Measurements from ENCODE around the gene GGCX.
A peak's percentile ranks its signal among the peaks of the same experiment; 100 is the strongest.

The GGCX gene

GRCh38 chr2:85602476-85603234 is 41.4 kb upstream of the GGCX start, which contains the start of gene TMEM150A:
TSS of gene TMEM150A (minus strand) at chr2:85602698. CDS start at chr2:85601948, 750 bp downstream.
- Histone ChIP-seq H4K20me1 (ENCODE audit: control insufficient read depth, insufficient read depth, low read depth, low read length) (no peaks in the 10 kb centered on the region), H3K27me3 (ENCODE audit: control insufficient read depth, low read length) (no peaks in the 10 kb centered on the region), H3K4me2 (ENCODE audit: low read length) (peak within 1 kb of the TSS; percentile 85), H3K27ac (ENCODE audit: low read depth, low read length) (no peak within 1 kb of the TSS), H3K4me1 (ENCODE audit: control insufficient read depth, low read length) (peaks cover 22% of the 10 kb centered on the region), H3K36me3 (ENCODE audit: control insufficient read depth, low read length) (peaks cover 11% of the 10 kb centered on the region), H3K9me3 (ENCODE audit: control insufficient read depth, insufficient read depth, low read length) (no peaks in the 10 kb centered on the region), H3F3A (ENCODE audit: control insufficient read depth, insufficient read depth) (peaks cover 9% of the 10 kb centered on the region; the same call in 1 of the 2 replicates), H3K79me2 (ENCODE audit: control insufficient read depth, low read length) (no peaks in the 10 kb centered on the region; the same call in 1 of the 2 replicates), H3K4me3 (ENCODE audit: low read length) (peak within 1 kb of the TSS; percentile 80), H3K9me2 (replicated peaks; ENCODE audit: control insufficient read depth, low read length) (no peaks in the 10 kb centered on the region)
- no peak for TF ChIP-seq EZH2phosphoT487 (IDR thresholded peaks at IDR 0.05; ENCODE audit: borderline replicate concordance, low read length)
- TF ChIP-seq CTCF (IDR thresholded peaks at IDR 0.05; ENCODE audit: low read depth, low read length, poor library complexity, severe bottlenecking) = peak; percentile 35

DNA sequence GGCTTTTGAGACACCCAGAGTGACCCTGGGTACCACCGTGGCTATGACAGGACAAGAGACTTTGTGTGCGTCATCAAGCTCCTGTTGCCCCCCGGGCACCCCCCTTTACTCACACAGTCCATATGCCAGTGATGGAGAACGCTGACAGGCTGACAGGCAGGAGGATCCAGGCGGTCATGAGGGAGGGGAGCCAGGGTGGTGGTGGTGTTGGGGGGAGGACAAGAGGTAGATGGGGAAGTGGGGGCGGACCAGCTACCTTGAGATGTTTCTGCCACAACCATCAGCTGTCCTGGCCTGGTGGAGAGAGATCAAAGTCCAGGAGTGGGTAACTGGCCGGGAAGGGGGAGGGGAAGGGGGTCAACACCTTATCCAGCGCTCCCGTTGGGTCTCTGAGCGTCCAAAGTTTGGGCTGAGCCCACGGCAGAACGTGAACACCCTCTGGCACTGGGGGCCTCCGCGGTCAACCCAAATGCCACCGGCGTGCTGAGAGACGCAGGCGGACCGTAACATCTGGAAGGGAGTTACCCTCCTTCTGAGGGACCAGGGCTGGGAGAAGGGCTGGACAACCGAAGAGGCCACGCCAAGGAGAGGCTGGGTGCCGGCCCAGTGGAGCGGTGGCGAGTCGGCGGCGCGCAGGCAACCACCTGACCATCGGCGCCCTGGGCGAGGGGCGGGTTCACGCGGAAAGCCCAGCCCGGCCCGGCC is 40.6 kb upstream of the GGCX start:
- no peaks in the 10 kb centered on the region for H3K9me2 ChIP-seq (replicated peaks; ENCODE audit: control insufficient read depth, low read length)
- peak overlapping the region; percentile 80 for H3K4me3 ChIP-seq (ENCODE audit: low read length)
- no peak overlapping the region for H3K27ac ChIP-seq (ENCODE audit: low read depth, low read length)
- H3K4me1 ChIP-seq (ENCODE audit: control insufficient read depth, low read length) = peaks cover 30% of the 10 kb centered on the region
- peaks cover 9% of the 10 kb centered on the region; the same call in 1 of the 2 replicates for H3F3A ChIP-seq (ENCODE audit: control insufficient read depth, insufficient read depth)
- H4K20me1 ChIP-seq (ENCODE audit: control insufficient read depth, insufficient read depth, low read depth, low read length) = no peaks in the 10 kb centered on the region
- H3K4me2 ChIP-seq (ENCODE audit: low read length) = peak overlapping the region; percentile 85
- H3K9me3 ChIP-seq (ENCODE audit: control insufficient read depth, insufficient read depth, low read length) = no peaks in the 10 kb centered on the region
- no peak for TF ChIP-seq CTCF (IDR thresholded peaks at IDR 0.05; ENCODE audit: low read depth, low read length, poor library complexity, severe bottlenecking)
- peaks cover 7% of the 10 kb centered on the region for H3K79me2 ChIP-seq (ENCODE audit: control insufficient read depth, low read length)
- no peaks in the 10 kb centered on the region for H3K27me3 ChIP-seq (ENCODE audit: control insufficient read depth, low read length)
- peaks cover 12% of the 10 kb centered on the region for H3K36me3 ChIP-seq (ENCODE audit: control insufficient read depth, low read length)

DNA sequence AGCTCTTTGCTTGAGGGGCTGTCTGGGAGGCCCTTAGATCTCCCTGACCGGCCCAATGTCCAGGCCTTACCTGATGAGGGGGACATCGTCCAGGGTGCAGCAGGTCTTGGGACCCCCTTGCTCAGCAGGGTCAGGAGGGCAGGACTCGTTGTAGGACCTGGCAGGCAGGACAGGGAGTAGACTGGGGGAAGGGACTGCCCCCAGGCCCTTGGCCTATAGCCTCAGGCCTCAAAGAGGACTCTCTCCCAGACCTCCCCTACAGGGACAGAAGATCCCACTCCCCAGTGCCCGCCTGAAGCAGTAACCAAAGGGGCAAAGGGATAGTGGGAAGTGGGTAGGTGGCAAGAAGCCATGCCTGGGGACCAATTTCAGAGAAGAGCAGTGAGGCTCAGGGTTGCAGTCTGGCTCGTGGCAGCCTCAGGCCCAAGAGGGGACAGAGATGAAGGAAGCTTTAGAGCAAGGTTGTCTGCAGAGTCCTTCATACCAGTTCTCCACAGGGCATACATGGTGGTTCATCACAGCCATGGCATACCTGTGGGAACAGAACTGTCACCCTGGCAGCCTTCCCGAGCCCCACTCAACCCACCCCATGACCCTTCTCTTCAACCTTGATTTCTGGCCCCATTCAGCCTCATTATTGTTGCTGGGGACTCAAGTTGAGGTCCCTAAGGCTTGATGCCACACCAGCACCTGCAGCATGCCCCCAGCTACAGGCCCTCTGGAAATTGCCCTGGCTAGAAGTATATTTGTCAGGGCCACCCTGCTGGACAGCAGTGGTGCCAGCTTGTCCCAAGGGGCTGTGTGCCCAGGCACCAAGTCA is 39.9 kb upstream of the GGCX start:
- Histone ChIP-seq H3K9me3 (ENCODE audit: control insufficient read depth, insufficient read depth, low read length) (no peaks in the 10 kb centered on the region), H3K79me2 (ENCODE audit: control insufficient read depth, low read length) (peaks cover 15% of the 10 kb centered on the region), H4K20me1 (ENCODE audit: control insufficient read depth, insufficient read depth, low read depth, low read length) (no peaks in the 10 kb centered on the region), H3K36me3 (ENCODE audit: control insufficient read depth, low read length) (peaks cover 18% of the 10 kb centered on the region), H3K27ac (ENCODE audit: low read depth, low read length) (no peak overlapping the region), H3F3A (ENCODE audit: control insufficient read depth, insufficient read depth) (peaks cover 9% of the 10 kb centered on the region; the same call in 1 of the 2 replicates), H3K4me1 (ENCODE audit: control insufficient read depth, low read length) (peaks cover 37% of the 10 kb centered on the region), H3K4me3 (ENCODE audit: low read length) (peak overlapping the region; percentile 80; the same call in 1 of the 2 replicates), H3K4me2 (ENCODE audit: low read length) (peak overlapping the region; percentile 85; the same call in 1 of the 2 replicates), H3K27me3 (ENCODE audit: control insufficient read depth, low read length) (no peaks in the 10 kb centered on the region), H3K9me2 (replicated peaks; ENCODE audit: control insufficient read depth, low read length) (no peaks in the 10 kb centered on the region)
- TF ChIP-seq EZH2phosphoT487 (IDR thresholded peaks at IDR 0.05; ENCODE audit: borderline replicate concordance, low read length) (no peak), CTCF (IDR thresholded peaks at IDR 0.05; ENCODE audit: low read depth, low read length, poor library complexity, severe bottlenecking) (no peak)

All from DOHH2 (cell line).